GM12865 (cell line): ENCODE data around the gene RAD9A.

Experiments used
- DNase-seq: peaks from one replicate; pipeline ENCODE4 v3.0.0; 2010; ENCODE audit warnings: low read depth
- H3K4me3 ChIP-seq: 2 replicates; pipeline ENCODE4 v1.5.1; 2011; ENCODE audit warnings: mild to moderate bottlenecking, low read depth, low read length, control low read depth
- TF ChIP-seq, protein P1 (sequence below): IDR thresholded peaks from 2 replicates; pipeline ENCODE4 v1.5.1; 2011; ENCODE audit warnings: low read length, control low read depth, low read depth, inconsistent platforms; ENCODE audit not compliant: insufficient read depth; ENCODE audit errors: missing control alignments

RAD9A gene

DNA sequence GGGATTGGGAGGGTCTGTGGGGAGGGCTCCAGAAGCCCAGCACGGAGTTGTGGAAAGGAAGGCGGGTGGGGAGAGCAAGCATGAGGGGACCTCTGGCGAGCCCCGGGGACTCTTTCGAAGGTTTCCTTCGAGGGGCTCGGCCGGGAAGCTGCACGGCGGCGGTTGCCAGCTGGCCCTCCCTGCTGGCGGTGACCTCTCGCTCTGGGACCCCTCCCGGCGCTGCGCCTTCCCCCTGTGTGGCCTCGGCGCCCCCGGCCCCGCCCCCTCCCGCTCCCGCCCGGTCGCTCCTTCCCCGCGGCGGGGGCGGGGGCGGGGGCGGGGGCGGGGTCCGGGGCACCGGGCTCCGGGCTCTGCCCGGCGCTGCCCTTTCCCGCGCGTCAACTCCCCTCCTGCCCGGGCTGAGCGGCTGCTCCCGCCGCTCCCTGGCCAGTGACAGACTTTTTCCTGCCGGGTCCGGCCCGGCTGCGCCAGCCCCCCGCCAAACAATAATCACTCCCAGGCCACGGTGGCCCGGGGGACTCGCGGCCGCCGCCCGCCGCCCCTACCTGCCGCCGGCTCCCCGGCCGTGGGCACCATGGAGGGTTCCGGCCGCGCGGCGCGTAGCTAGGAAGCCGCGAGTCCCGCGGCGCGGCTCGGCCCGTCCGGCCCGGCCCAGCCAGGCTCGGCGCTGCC is 19.3 kb upstream of the RAD9A start:
- DNase-seq, result no peak
- TF ChIP-seq, protein P1, sequence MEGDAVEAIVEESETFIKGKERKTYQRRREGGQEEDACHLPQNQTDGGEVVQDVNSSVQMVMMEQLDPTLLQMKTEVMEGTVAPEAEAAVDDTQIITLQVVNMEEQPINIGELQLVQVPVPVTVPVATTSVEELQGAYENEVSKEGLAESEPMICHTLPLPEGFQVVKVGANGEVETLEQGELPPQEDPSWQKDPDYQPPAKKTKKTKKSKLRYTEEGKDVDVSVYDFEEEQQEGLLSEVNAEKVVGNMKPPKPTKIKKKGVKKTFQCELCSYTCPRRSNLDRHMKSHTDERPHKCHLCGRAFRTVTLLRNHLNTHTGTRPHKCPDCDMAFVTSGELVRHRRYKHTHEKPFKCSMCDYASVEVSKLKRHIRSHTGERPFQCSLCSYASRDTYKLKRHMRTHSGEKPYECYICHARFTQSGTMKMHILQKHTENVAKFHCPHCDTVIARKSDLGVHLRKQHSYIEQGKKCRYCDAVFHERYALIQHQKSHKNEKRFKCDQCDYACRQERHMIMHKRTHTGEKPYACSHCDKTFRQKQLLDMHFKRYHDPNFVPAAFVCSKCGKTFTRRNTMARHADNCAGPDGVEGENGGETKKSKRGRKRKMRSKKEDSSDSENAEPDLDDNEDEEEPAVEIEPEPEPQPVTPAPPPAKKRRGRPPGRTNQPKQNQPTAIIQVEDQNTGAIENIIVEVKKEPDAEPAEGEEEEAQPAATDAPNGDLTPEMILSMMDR, result no peak
- peak overlapping the region; percentile 50 for H3K4me3 ChIP-seq

DNA sequence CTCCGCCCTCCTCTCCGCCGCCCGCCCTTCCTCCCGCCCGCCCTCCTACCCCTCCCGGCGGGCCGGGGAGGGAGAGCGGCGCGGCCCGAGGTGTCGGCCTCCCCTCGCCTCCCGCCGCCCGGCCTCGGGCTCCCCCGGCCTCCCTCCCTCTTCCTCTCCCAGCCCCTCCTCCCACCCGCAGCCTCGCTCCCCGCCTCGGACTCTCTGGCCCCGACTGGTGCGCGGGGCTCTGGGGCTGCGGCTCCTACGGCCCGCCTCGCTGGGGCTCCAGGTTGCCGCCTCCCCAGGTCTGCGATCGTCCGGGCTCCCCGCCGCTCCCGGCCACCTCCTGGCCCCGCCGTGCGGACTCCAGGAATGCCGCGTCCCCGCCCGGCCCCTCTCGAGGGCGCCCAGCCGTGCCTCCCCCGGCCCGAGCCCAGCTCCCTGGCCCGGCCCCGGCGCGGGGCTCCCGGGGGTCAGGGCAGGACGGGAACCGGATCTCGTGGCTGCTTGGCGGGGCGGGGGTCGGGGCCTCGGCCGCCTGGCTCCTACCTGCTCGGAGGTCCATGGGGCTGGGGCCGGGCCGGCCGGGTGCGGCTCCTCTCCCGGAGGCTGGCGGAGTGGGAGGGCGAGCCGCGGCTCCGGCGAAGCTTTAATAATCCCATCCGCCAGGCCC is 18.7 kb upstream of the RAD9A start, which contains the start of gene CLCF1:
Gene CLCF1 (minus strand): TSS at position 606 of the 655 bp plus-strand sequence. CDS start 59 bp downstream, at position 547.
- peak within 1 kb of the TSS; percentile 50 for H3K4me3 ChIP-seq
- TF ChIP-seq, protein P1, result no peak
- no peak for DNase-seq

GRCh38 chr11:67373648-67374570 is 17.9 kb upstream of the RAD9A start:
- TF ChIP-seq, protein P1, result peak; percentile 47
- peak overlapping the region; percentile 50 for H3K4me3 ChIP-seq

GRCh38 chr11:67374571-67375281 is 17.1 kb upstream of the RAD9A start:
- TF ChIP-seq, protein P1, result no peak
- no peak overlapping the region for H3K4me3 ChIP-seq
- DNase-seq, result no peak

More at GRCh38 chr11:67373648-67374570, 17.9 kb upstream of the RAD9A start:
- DNase-seq, result peak; percentile 61

DNA sequence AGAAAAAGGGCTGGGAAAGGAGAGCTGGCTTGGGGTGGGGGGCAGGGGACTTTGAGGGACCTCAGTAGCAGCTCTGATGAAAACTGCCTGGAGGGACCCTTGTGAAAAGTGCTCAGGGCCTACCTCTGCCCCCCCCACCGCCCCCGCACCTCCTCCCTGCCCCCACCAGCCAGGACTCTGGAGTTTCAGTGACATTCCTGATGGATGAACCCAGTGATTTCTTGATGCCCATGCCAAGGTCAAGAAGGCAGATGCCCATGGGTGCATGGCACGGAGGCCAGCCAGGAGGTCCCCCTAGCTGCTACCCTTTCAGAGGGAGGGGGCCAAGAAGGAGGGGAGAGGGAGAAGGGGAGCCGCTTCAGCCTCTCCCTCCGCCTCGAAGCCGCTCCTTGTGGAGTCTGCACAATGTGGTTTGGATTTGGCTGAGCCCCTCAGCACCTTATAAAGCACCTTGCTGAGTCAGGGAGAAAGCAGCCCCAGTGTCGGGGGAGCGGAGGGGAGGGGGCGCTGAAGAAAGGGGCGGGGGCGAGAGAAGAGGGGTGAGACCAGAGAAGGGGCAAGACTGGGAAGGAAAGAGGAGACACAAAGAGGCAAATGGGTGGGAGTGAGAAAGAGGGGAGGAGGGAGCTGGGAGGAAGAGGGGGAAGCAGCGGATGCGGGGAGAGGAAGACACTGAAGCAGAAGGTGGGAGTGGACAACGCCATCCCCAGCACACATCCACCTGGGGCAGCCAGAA is 16.3 kb upstream of the RAD9A start:
- no peak for DNase-seq
- H3K4me3 ChIP-seq, result no peak overlapping the region
- TF ChIP-seq, protein P1, result no peak
